ENCODE results near the gene IL22RA1.

IL22RA1 gene

GRCh38 chr1:24136956-24137539 lies 5.9 kb downstream of the IL22RA1 start:
- H3K4me3 ChIP-seq (ENCODE audit: low read depth, low read length), result no peak overlapping the region
- no peak for TF ChIP-seq CTCF (IDR thresholded peaks at IDR 0.05; ENCODE audit: low read depth, low read length)

- no peak overlapping the region for H3K4me3 ChIP-seq (ENCODE audit: low read depth, low read length)
- no peak for TF ChIP-seq CTCF (IDR thresholded peaks at IDR 0.05; ENCODE audit: low read depth, low read length)
These were observed 8.6 kb downstream of the IL22RA1 start for GRCh38 chr1:24134376-24134775.

GRCh38 chr1:24133819-24134218 lies 9.1 kb downstream of the IL22RA1 start:
- no peak for TF ChIP-seq CTCF (IDR thresholded peaks at IDR 0.05; ENCODE audit: low read depth, low read length)
- H3K4me3 ChIP-seq (ENCODE audit: low read depth, low read length), result no peak overlapping the region

GRCh38 chr1:24130385-24130784 lies 12.6 kb downstream of the IL22RA1 start:
- H3K4me3 ChIP-seq (ENCODE audit: low read depth, low read length), result no peak overlapping the region
- no peak for TF ChIP-seq CTCF (IDR thresholded peaks at IDR 0.05; ENCODE audit: low read depth, low read length)

GRCh38 chr1:24127801-24128363 lies 15.1 kb downstream of the IL22RA1 start:
- TF ChIP-seq CTCF (IDR thresholded peaks at IDR 0.05; ENCODE audit: low read depth, low read length), result no peak
- no peak overlapping the region for H3K4me3 ChIP-seq (ENCODE audit: low read depth, low read length)

GRCh38 chr1:24127134-24127800 lies 15.7 kb downstream of the IL22RA1 start:
- no peak for TF ChIP-seq CTCF (IDR thresholded peaks at IDR 0.05; ENCODE audit: low read depth, low read length)
- H3K4me3 ChIP-seq (ENCODE audit: low read depth, low read length), result no peak overlapping the region

- TF ChIP-seq CTCF (IDR thresholded peaks at IDR 0.05; ENCODE audit: low read depth, low read length), result no peak
- H3K4me3 ChIP-seq (ENCODE audit: low read depth, low read length), result no peak overlapping the region
These were observed 16.3 kb downstream of the IL22RA1 start for GRCh38 chr1:24126672-24127023.
